H7 (cell line): ENCODE measurements around the gene NBPF3. TPM values are rescaled to one million over a fixed set of nuclear protein-coding genes. Genes with fewer than 3 reads are reported as not detected.

Experiments used
- DNase-seq: peaks from one replicate; pipeline ENCODE4 v3.0.0; 2012
- H3K27me3 ChIP-seq: 2 replicates; pipeline ENCODE4 v1.6.0; 2011; ENCODE audit warnings: mild to moderate bottlenecking, low read length; ENCODE audit not compliant: control insufficient read depth, insufficient read depth
- H3K36me3 ChIP-seq: replicated peaks from 2 replicates; pipeline ENCODE4 v1.5.1; 2011; ENCODE audit warnings: low read length; ENCODE audit not compliant: control insufficient read depth, insufficient read depth
- H3K4me3 ChIP-seq: 2 replicates; pipeline ENCODE4 v1.5.1; 2011; ENCODE audit warnings: low read depth, mild to moderate bottlenecking, control low read depth, low read length, moderate library complexity; ENCODE audit not compliant: insufficient read depth
- total RNA-seq: library from RNA; depleted of rRNA; stranded (reverse); fragments of >200 nt; shearing (Covaris generic); gene quantifications from 2 replicates; pipeline ENCODE4 v1.2.3, GENCODE V29; 2014; rRNA removed

NBPF3 gene
- total RNA-seq, 1 experiment from 2014 or later: 19.7 TPM

DNA sequence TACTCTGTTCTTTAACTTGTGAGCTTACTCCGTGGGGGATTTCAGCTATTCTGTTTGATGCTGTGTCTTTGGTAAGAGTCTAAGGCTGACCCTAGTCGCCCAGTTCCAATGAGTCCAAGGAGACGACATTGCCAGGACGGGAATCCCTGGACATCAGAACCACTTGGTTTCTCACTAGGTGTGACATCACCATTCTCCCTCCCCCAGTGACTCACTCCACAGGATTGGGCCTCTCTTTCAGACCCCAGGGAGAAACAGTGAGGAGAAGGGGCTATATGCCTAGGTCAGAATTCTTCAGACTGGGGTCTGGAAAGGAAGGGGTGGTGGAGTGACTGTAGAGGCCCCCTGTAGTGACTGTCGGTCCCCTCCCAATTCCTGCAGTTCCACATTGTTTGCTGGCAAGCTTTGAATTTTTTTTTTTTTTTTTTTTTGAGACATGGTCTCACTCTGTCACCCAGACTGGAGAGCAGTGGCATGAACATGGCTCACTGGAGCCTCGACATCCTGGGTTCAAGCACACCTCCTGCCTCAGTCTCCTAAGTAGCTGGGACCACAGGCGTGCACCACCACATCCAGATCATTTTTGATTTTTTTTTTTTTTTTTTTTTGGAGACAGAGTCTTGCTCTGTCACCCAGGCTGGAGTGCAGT lies 90.6 kb downstream of the NBPF3 start:
- no peak for DNase-seq
- H3K4me3 ChIP-seq: no peak overlapping the region
- H3K36me3 ChIP-seq: no peaks in the 10 kb centered on the region; the same call in 1 of the 2 replicates
- no peaks in the 10 kb centered on the region for H3K27me3 ChIP-seq

DNA sequence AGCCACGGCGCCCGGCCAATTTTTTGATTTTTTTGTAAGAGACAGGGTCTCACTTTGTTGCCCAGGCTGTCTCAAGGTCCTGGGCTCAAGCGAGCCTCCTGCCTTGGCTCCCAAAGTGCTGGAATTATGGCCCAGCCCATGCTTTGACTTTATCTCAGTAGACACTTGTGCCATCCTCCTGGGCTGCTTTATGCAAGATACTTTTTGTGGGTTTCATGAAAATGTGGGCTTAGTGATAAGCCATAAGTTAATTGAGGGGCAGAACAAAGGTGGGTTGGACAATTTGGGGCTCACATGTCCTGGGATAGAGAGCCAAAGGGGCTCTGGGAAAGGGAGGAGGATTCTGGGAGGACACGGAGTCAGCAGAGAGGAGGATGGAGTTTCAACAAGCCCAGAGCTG lies 91.3 kb downstream of the NBPF3 start:
- no peaks in the 10 kb centered on the region; the same call in 1 of the 2 replicates for H3K36me3 ChIP-seq
- H3K27me3 ChIP-seq: no peaks in the 10 kb centered on the region
- no peak overlapping the region for H3K4me3 ChIP-seq
- DNase-seq: no peak

DNA sequence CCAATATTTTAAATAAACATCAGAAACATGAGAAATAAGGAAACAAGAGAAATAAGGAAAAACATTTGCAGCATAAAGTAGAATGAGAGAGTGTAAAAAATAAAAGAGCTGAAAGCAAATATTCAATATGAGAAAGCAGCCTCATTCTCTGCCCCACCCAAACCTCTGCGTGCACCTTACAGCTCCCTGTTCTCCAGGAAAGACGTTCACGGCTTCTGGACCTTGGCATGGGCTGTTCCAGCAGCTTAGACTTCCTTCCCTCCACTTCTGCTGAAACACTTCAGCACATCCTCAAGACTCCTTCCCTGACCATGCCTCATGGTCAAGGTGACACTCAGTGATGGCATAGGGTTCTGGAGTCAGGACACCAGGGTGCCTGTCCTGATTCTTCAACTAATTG lies 92.6 kb downstream of the NBPF3 start:
- no peak overlapping the region for H3K4me3 ChIP-seq
- no peak for DNase-seq
- H3K27me3 ChIP-seq: no peaks in the 10 kb centered on the region
- no peaks in the 10 kb centered on the region; the same call in 1 of the 2 replicates for H3K36me3 ChIP-seq

DNA sequence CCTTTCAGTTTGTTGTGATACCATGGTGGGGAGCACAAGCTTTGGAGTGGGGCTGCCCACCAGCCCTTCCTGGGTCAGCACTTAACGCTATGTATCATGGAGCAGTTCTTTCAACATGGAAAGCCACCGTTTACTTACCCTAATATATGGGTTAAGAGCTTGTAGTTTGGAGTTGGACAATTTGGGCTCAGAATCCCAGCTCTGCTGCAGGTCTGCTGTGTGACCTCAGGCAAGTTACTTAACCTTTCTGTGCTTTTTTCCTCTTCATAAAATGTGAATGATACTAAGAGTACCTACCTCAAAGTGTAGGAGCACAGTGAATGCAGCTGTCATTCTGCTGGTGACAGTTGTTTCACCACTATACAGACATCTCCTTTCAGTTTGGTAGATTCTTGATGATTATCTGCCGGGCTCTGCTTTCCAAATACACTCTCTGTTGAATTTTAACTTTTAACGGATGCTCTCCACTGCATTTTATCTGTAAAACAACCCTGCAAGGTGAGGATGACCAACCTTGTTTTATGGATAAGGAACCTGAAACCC lies 93.1 kb downstream of the NBPF3 start:
- DNase-seq: no peak
- no peaks in the 10 kb centered on the region; the same call in 1 of the 2 replicates for H3K36me3 ChIP-seq

DNA sequence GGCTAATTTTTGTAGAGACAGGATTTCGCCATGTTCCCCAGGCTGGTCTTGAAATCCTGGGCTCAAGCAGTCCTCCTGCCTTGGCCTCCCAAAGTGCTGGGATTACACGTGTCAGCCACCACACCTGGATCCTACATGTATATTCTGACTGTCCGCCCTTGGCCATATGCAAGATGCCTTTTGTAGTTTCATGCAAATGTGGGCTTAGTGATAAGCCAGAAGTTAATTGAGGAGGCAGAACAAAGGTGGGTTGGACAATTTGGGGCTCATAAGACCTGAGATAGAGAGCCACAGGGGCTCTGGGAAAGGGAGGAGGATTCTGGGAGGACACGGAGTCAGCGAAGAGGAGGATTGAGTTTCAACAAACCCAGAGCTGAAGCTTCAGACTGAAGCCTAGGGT lies 94.2 kb downstream of the NBPF3 start:
- Histone ChIP-seq H3K27me3 (no peaks in the 10 kb centered on the region), H3K36me3 (no peaks in the 10 kb centered on the region; the same call in 1 of the 2 replicates), H3K4me3 (no peak overlapping the region)
- DNase-seq: no peak

More for the DNA sequence above, 93.1 kb downstream of the NBPF3 start:
- no peaks in the 10 kb centered on the region for H3K27me3 ChIP-seq
- no peak overlapping the region for H3K4me3 ChIP-seq

Other genes starting within 250 kb of the NBPF3 start
- gene ECE1, start 149.7 kb upstream of the NBPF3 start, total RNA-seq: 46.4 and 53.8 TPM in 2 replicates
- 181 and 187 TPM in 2 replicates for gene ALPL, start 69.3 kb downstream of the NBPF3 start, total RNA-seq
- gene RAP1GAP, start 229.2 kb downstream of the NBPF3 start, total RNA-seq: 9.4 and 10.1 TPM in 2 replicates